Osteocyte (in vitro differentiated cells): ENCODE data around the gene PML. TPM values are rescaled to one million over a fixed set of nuclear protein-coding genes. Genes with fewer than 3 reads are reported as not detected.
A peak's percentile ranks its signal among the peaks of the same experiment; 100 is the strongest.
"Not testable (repeated sequence)": the region's sequence is repeated elsewhere in the genome, so short reads cannot be mapped to it uniquely, and the experiment has no call there.

Experiments used
- DNase-seq: peaks from one replicate; pipeline ENCODE4 v3.0.0; 2021; ENCODE audit warnings: mixed read lengths; ENCODE audit not compliant: unreplicated experiment; ENCODE audit errors: extremely low spot score
- H3K27ac Mint-ChIP-seq: one replicate; pipeline ENCODE4 v1.8.0; 2021; ENCODE audit warnings: mild to moderate bottlenecking, mixed read lengths; ENCODE audit not compliant: unreplicated experiment
- H3K27me3 Mint-ChIP-seq: one replicate; pipeline ENCODE4 v1.8.0; 2021; ENCODE audit warnings: mixed read lengths; ENCODE audit not compliant: unreplicated experiment
- H3K36me3 Mint-ChIP-seq: one replicate; pipeline ENCODE4 v1.8.0; 2021; ENCODE audit warnings: mixed read lengths; ENCODE audit not compliant: unreplicated experiment
- H3K4me1 Mint-ChIP-seq: one replicate; pipeline ENCODE4 v1.8.0; 2021; ENCODE audit warnings: mixed read lengths; ENCODE audit not compliant: unreplicated experiment
- H3K4me3 Mint-ChIP-seq: one replicate; pipeline ENCODE4 v1.8.0; 2021; ENCODE audit warnings: mild to moderate bottlenecking, moderate library complexity, mixed read lengths; ENCODE audit not compliant: unreplicated experiment
- H3K9me3 Mint-ChIP-seq: one replicate; pipeline ENCODE4 v1.8.0; 2021; ENCODE audit warnings: mixed read lengths; ENCODE audit not compliant: unreplicated experiment
- total RNA-seq: library from RNA; stranded (reverse); gene quantifications from 2 replicates; pipeline ENCODE4 v1.2.1, GENCODE V29; 2021
- TF ChIP-seq, protein P1 (sequence below): fragments of 200-600 bp; sonication (generic); IDR thresholded peaks from 2 replicates; pipeline ENCODE4 v1.5.0; 2021; ENCODE audit warnings: antibody characterized with exemption, mild to moderate bottlenecking, moderate library complexity

Gene PML
- total RNA-seq, 1 donor from 2014 or later = 63.1 TPM

DNA sequence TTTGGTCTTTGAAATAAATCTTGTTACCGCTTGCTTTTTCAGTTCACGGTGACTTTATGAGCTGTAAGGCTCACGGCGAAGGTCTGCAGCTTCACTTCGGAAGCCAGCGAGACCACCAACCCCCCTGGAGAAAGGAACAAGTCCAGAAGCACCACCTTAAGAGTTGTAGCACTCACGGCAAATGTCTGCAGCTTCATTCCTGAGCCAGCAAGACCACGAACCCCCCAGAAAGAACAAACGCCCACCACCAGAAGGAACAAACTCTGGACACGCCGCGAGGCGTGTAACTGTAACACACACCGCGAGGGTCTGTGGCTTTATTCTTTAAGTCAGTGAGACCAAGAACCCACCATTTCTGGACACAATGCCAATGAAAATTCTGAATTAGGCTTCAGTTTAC is 59.0 kb downstream of the PML start:
- no peaks in the 10 kb centered on the region for H3K9me3 Mint-ChIP-seq
- peak overlapping the region; percentile 50 for H3K27ac Mint-ChIP-seq
- no peaks in the 10 kb centered on the region for H3K36me3 Mint-ChIP-seq
- peaks cover 44% of the 10 kb centered on the region for H3K4me1 Mint-ChIP-seq
- TF ChIP-seq, protein P1, sequence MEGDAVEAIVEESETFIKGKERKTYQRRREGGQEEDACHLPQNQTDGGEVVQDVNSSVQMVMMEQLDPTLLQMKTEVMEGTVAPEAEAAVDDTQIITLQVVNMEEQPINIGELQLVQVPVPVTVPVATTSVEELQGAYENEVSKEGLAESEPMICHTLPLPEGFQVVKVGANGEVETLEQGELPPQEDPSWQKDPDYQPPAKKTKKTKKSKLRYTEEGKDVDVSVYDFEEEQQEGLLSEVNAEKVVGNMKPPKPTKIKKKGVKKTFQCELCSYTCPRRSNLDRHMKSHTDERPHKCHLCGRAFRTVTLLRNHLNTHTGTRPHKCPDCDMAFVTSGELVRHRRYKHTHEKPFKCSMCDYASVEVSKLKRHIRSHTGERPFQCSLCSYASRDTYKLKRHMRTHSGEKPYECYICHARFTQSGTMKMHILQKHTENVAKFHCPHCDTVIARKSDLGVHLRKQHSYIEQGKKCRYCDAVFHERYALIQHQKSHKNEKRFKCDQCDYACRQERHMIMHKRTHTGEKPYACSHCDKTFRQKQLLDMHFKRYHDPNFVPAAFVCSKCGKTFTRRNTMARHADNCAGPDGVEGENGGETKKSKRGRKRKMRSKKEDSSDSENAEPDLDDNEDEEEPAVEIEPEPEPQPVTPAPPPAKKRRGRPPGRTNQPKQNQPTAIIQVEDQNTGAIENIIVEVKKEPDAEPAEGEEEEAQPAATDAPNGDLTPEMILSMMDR = no peak
- no peaks in the 10 kb centered on the region for H3K27me3 Mint-ChIP-seq
- no peak overlapping the region for H3K4me3 Mint-ChIP-seq
- no peak for DNase-seq

DNA sequence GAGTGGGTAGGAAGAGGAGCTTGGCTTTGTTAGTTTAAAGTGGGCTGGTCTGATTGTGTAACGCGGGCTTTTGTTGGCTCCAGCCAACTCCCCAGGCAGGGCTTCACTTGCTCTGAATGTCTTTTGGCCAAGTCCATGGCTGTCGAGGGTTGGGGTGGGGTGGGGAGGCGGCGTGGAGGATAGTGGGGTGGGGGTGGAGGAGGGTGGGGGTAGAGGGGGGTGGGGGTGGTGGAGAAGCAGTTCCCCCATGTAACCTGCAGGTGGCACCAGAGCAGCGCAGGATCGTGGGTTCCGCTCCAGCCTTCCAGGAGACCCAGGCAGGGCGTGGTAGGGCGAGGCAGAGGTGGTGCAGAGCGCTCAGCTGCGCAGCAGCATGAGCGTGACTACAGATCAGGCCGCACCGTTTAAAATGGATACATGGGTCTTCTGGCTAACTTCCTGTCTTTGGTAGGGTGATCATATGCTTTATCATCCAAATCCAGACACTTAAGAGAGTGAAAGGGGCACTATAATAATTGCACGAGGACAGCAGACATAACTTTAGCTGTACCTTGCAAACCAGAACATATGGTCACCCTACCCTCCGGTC is 59.5 kb downstream of the PML start:
- Mint-ChIP-seq H3K27ac (peak overlapping the region; percentile 50), H3K36me3 (no peaks in the 10 kb centered on the region), H3K4me1 (peaks cover 44% of the 10 kb centered on the region), H3K27me3 (no peaks in the 10 kb centered on the region), H3K4me3 (no peak overlapping the region), H3K9me3 (no peaks in the 10 kb centered on the region)
- TF ChIP-seq, protein P1 = peak; percentile 67
- DNase-seq = peak; percentile 89

DNA sequence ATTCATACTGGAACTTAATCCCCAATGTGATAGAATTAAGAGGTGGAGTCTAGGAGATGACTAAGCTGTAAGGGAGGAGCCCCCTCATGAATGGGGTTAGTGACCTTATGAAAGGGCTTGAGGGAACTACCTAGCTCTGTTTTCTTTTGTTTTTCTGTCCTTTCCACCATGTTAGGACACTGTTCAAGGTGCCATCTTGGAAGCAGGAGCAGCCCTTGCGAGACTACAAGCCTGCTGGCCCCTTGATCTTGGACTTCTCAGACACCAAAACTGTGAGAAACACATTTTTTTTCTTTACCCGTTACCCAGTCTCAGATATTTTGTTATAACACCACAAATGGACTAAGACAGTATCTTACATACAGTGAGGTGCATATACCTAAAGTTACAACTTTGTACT is 61.3 kb downstream of the PML start:
- TF ChIP-seq, protein P1 = no peak
- no peaks in the 10 kb centered on the region for H3K9me3 Mint-ChIP-seq
- H3K4me3 Mint-ChIP-seq = no peak overlapping the region
- H3K4me1 Mint-ChIP-seq = peaks cover 29% of the 10 kb centered on the region
- peaks cover 12% of the 10 kb centered on the region for H3K27me3 Mint-ChIP-seq
- DNase-seq = no peak
- H3K27ac Mint-ChIP-seq = no peak overlapping the region
- no peaks in the 10 kb centered on the region for H3K36me3 Mint-ChIP-seq

DNA sequence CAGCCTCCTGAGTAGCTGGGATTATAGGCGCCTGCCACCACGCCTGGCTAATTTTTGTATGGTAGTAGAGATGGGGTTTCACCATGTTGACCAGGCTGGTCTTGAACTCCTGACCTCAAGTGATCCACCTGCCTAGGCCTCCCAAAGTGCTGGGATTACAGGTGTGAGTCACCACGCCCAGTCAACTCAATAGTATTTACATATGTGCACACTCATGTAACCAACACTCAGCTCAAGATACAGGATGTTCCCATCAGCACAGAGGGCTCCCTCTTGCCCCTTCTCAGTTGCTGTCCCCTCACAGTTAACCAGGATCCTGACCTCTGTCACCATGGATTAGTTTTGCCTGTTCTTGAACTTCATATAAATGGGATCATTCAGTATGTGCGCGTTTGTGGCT is 61.8 kb downstream of the PML start:
- Mint-ChIP-seq H3K27me3 (peaks cover 17% of the 10 kb centered on the region), H3K4me1 (peaks cover 25% of the 10 kb centered on the region)
- H3K27ac Mint-ChIP-seq, H3K36me3 Mint-ChIP-seq, H3K4me3 Mint-ChIP-seq, DNase-seq, H3K9me3 Mint-ChIP-seq: not testable (repeated sequence)

DNA sequence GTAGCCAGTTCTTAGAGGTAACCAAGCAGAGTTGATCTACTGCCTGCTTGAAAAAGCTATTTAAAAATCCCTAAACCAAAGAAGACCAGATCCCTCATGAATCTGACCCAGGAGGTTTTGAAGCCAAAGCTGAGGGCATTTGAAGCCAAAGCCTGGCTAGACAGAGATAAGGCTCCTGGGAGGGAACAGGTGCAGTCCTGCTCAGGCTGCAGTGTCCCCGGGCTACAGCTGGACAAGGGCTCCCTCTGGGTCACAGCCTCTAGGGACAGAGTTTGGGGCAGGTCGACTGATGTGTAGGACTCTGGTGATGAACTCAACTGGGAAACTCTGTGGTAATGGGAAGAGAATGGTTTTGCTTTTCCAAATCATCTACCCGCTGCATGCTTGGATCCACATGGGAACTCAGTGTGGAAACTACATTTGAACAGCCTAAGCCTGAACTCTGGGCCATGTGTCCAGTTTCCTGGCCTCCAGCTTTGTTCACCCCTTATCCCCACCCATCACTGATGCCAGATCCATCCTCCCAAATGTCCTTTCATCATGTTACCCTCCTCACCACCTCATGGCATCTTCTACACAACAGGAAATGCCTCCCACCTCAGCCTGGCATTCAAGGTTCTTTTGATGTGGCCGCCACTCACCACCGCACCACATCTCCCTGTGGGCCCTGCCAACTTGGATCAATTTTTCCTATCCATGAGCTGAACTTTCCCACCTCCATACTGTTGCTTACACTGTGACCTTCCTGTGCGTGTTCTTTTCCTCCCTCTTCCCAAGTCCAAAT is 64.7 kb downstream of the PML start:
- not testable (repeated sequence) for H3K27ac Mint-ChIP-seq, H3K9me3 Mint-ChIP-seq, DNase-seq, H3K36me3 Mint-ChIP-seq, H3K4me3 Mint-ChIP-seq, H3K4me1 Mint-ChIP-seq
- peaks cover 28% of the 10 kb centered on the region for H3K27me3 Mint-ChIP-seq

DNA sequence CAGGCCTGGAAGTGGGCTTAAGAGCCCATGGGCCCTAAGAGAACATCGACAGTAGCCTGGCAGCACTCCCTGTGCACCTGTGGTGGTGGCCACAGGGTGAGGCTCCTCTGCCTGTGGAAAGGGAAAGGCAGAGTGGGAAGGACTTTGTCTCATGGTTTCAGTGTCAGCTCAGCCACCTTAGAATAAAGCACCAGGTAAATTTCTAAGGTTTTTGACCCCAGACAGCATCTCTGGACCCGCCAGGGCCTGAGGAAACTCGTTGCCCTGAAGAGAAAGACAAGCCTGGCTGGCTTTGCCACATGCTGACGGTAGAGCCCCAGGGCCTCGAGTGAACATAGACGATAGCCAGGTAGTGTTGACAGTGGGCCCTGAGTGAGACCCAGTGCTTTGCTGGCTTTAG is 65.7 kb downstream of the PML start:
- H3K4me3 Mint-ChIP-seq = no peak overlapping the region
- no peak for DNase-seq
- no peaks in the 10 kb centered on the region for H3K9me3 Mint-ChIP-seq
- no peak overlapping the region for H3K27ac Mint-ChIP-seq
- H3K4me1 Mint-ChIP-seq = no peaks in the 10 kb centered on the region
- TF ChIP-seq, protein P1 = no peak
- H3K36me3 Mint-ChIP-seq = no peaks in the 10 kb centered on the region
- peaks cover 28% of the 10 kb centered on the region for H3K27me3 Mint-ChIP-seq
